GM12874 (cell line): Measurements from ENCODE around the gene AKT3.

ENCODE experiments used
- TF ChIP-seq, protein P1 (sequence below): IDR thresholded peaks from 2 replicates; pipeline ENCODE4 v1.5.1; 2011; ENCODE audit warnings: low read depth, mild to moderate bottlenecking, control low read depth, low read length, moderate library complexity; ENCODE audit not compliant: insufficient read depth

AKT3 gene

DNA sequence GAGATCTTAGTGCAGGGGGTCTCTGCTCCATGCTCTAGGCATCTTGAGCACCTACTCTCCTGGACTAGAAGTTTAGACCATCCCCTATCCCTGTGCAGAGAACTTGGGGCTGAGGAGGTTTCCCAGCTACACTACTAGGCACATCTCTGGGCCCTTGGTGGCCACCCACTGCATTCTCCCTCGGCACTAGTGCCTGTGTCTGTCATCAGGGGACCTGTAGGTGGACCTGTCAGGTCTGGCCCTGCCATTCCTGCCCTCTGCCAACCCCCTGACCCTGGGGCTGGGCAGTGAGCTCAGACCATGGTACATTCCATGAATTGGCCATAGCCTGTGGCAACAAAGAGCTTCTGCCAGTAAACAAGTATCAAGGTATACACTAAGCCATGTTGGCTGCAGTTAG lies 269.1 kb downstream of the AKT3 start:
- TF ChIP-seq, protein P1, sequence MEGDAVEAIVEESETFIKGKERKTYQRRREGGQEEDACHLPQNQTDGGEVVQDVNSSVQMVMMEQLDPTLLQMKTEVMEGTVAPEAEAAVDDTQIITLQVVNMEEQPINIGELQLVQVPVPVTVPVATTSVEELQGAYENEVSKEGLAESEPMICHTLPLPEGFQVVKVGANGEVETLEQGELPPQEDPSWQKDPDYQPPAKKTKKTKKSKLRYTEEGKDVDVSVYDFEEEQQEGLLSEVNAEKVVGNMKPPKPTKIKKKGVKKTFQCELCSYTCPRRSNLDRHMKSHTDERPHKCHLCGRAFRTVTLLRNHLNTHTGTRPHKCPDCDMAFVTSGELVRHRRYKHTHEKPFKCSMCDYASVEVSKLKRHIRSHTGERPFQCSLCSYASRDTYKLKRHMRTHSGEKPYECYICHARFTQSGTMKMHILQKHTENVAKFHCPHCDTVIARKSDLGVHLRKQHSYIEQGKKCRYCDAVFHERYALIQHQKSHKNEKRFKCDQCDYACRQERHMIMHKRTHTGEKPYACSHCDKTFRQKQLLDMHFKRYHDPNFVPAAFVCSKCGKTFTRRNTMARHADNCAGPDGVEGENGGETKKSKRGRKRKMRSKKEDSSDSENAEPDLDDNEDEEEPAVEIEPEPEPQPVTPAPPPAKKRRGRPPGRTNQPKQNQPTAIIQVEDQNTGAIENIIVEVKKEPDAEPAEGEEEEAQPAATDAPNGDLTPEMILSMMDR = no peak

DNA sequence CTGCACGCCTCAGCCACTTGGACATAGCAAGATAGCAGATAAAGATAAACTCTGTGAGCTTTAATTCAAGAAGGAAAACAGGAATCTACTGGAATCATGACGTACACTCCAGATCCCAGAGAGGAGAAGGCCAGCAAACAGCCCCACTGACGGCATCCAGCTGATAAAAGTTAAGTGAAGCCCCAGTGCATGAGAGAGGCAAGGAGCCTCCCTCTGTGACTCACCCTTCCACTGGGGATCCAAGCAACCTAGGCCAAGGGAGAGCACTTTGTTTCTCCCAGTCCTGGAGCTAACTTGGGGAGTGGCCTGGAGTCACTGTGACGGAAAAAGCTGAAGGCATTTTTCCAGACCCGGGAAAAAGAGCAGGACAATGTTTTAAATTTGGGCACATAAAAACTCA lies 270.0 kb downstream of the AKT3 start:
- TF ChIP-seq, protein P1 = no peak

DNA sequence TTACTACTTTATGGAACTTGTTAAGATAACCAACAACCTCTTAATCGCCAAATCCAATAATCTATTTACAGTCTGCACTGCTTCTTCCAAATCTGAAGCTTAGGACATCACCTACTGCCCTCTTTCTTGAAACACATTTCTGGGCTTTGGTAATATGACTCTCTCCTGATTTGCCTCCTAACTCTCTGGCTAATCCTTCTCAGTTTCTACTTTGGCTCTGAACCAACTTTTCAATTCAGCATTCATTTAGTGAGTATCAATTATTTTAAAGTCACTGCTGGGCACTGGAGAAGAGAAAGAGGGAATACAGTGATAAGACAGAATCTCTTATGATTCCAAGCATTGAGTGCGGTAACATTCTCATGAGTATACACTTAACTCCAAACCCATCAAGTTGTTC lies 275.0 kb downstream of the AKT3 start:
- TF ChIP-seq, protein P1 = no peak

DNA sequence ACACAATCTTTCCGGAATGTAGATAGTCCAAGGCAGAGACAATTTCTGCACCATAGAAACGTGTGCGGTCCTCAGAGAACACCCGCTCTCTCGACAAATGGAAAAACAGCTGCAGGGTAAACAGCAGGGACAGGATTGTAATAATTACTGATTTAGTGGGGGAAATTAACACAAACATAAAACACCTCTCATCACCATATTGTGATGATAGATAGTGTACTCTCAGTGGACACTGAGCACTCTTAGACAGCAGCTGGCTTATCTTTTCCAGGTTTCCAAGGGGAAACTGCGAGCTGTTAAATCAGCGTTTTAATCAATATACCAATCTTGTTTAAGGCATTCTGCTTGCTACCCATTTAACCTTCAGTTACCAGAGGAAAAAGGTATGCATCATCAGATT lies 277.1 kb downstream of the AKT3 start:
- TF ChIP-seq, protein P1 = no peak

DNA sequence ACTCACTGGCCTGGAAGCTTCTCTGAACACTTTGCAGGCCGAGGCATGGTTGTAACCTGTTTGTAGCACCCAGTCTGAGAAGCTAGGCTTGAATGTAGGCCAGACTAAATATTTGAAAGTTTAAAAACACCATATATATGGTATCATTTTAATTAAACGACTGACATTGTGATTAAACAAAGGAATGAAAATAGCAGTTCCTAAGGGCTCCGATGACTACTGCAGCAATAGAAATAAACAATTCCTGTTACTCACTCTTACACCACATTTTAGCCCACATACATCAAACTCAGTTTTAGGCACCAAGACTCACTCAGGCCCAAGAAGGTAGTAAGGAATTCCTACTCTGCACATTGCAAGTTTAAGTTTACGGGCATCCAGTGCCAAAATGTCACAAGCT lies 281.2 kb downstream of the AKT3 start:
- TF ChIP-seq, protein P1 = no peak

DNA sequence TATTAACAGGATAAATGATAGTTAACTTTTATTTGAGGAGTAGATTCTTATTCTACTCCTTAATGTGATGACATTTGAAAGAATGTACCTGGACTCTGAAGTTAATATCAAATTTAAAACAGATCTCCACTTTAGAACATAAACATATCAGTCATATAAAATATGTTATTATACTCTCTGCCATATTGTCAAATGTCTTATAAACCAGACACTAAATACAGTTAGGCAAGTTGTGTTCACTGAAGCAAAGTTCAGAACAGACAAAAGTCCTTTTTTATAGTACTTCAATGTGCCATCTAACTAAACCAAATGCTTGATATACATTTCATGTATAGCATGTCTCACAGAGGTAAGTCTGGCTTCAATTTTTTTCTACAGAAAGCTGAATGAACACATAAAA lies 285.2 kb downstream of the AKT3 start:
- TF ChIP-seq, protein P1 = no peak

DNA sequence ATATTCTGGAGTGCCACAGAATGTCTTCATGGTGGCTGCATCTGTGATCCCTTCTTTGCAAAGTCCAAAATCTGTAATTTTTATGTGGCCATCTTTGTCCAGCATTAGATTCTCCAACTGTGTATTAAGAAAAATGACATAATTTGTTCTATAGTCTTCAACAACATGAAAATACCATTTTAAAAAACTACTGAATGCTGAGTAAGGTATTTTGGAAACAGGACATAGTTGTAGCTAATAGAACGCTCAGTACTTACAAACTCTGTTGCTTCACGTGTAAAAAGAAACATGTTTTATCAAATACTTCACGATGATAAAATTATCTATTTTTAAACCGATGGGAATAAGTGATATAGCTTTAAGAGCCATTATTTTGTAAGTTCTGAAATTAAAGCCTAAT lies 286.3 kb downstream of the AKT3 start:
- TF ChIP-seq, protein P1 = no peak

DNA sequence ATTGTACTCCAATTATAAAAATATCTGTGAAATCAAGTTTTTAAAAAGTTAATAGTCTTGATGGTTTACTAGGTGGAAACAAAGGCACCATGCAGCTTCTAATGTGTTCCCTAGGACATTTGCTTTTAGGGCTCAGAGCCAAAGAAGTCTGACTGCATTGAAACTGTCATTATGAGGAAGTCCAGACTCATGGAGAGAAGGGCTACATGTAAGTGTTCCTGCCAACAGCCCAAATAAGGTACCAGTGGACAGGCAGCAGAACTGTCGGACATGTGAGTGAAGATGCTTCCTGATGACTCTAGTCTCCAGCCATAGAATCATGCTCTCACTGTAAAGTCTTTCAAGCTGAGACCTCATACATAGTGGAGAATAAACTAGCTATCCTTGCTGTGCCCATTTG lies 287.6 kb downstream of the AKT3 start:
- TF ChIP-seq, protein P1 = no peak
